NCI-H2081 treated with DMSO at 0.1 percent for 48 hours (cell line): ENCODE measurements around the gene KIF18B.
A peak's percentile ranks its signal among the peaks of the same experiment; 100 is the strongest.

Experiments
- DNase-seq: peaks from one replicate; lab custom pipeline; 2025; lab: John Stamatoyannopoulos, UW

KIF18B gene

DNA sequence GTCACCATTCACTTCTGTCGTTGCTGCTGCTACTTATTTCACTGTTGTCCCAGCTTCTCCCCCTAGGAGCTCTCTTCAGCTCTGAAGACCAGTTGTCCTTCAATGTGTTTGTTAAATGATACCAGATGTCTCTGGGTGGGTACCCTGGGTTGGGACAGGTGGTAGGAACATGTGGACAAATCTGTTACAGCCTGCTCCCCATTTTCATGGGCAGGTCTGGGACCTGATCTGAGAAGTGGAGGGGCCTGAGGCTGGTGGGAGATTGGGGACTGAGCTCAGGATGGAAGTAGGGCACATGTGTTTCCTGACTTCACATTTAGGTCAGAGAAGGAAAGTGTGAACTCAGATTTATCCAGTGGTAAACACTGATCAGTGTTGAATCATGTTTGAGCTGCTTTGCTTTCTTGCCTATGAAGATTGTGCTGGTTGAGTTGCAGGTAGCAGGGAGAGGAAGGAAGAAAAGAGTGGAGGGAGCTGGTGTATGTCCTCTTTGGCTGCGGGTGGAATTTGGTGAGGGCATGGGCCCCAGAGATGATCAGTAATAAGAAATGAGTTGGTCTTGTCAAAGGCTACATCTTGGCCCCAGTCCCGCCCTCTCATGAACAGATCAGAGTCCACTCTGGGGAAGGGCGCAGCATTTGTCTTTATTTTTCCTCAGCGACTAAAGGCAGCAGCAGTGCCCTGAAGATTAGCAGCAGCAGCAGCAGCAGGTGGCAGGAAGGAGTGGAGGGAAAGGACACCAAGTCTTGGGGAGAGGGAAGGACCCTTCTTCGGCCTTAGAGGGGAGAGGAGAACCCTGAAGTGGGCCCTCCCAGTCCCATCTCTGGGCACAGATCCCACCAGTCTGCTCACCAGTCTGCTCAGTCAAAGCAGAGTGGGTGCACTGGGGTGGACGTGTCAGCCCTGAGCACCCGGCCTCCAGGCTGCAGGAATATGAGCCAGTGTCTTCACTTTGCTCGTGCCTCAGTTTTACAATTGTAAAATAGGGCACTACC is 42.3 kb downstream of the KIF18B start:
- no peak for DNase-seq

DNA sequence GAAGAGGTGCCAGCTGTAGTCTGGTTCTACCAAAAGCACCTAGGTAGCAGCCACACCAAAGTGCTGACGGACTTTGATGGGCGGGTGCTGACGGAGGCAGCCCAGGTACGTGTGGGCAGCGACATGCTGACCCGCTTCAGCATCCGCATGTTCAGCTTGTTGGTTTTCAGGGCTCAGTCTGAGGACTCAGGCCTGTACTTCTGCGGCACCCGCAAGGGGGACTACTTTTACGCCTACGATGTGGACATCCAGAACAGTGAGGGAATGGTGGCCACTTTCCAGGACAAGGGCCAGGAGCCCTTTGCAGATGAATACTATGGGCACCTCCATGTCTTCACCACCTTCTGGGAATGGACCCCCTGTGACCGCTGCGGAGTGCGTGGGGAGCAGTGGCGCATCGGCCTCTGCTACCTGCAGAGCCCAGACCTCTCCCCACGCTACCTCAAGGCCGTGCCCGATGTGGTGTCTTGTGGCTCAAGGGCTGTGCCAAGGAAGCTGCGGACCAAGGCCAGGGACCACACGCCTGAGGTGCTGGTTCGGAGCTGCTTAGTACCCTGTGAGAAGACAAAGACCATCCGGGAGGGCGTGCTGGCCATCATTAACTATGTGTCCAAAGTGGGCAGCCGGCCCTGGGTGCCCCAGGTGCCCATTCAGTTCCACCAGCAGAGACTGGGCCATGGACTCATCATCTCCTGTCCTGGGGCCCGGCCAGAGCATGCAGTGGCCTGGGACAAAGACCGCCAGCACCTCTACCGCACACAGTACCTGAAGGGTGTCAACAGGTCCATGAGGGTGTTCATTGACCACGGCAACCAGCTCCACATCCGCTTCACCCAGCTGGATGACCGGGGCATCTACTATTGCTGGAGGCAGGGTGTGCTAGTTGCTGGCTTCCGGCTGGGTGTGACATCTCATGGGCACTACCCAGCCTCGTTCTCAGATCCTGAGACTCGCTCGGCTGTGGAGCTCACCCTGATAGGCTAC is 43.3 kb downstream of the KIF18B start:
- DNase-seq = no peak

DNA sequence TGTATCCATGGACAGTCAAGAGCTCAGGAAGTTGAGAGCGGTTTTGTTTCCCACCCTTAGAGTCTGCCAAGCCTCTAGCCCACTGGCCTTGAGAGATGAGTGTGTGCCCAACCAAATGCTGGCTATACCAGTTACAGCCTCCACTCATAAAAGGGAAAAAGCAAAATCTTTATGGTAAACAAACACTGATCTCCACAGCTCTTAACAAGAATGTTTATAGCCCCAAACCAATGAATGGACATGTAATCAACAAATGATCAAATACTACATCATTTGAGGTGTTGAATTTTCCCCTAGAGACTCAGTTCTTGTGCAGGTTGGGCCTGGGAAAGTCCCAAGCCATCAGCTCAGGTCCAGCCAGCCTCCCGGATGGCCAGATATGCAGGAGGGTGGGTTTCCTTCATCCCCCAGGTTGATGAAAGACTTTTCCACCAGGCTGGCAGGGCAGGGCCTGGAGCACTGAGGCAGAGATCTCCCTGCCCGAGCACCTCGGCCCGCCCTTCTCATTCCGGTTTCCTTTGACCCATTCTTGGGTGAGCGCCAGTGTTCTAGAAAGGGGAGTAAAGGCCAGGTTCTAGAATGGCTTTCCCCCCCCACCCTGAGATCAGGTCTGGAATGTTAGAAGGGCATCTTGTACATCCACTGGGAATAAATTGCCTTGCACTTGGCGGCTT is 44.4 kb downstream of the KIF18B start:
- DNase-seq = no peak

DNA sequence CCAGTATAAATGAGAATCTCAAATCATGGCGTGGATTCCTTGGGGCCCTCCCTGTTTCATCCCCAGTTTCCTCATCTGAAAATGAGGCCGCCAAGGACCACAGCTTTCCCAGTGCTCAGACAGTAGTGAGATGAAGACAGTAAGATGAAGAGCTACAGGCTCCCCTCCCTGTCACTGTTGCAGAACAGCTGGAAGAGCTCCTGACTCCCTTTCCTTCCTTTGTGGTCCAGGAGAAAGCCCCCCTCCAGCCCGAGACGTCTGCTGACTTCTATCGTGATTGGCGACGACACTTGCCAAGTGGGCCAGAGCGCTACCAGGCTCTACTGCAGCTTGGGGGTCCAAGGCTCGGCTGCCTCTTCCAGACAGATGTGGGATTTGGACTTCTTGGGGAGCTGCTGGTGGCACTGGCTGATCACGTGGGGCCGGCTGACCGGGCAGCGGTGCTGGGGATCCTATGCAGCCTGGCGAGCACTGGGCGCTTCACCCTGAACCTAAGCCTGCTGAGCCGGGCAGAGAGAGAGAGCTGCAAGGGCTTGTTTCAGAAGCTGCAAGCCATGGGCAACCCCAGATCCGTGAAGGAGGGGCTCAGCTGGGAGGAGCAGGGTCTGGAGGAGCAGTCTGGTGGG is 45.3 kb downstream of the KIF18B start:
- no peak for DNase-seq

- no peak for DNase-seq
Observed at GRCh38 chr17:44901411-44901921, 46.1 kb downstream of the KIF18B start.

- DNase-seq = no peak
Observed at GRCh38 chr17:44900894-44901293, 46.7 kb downstream of the KIF18B start.

DNA sequence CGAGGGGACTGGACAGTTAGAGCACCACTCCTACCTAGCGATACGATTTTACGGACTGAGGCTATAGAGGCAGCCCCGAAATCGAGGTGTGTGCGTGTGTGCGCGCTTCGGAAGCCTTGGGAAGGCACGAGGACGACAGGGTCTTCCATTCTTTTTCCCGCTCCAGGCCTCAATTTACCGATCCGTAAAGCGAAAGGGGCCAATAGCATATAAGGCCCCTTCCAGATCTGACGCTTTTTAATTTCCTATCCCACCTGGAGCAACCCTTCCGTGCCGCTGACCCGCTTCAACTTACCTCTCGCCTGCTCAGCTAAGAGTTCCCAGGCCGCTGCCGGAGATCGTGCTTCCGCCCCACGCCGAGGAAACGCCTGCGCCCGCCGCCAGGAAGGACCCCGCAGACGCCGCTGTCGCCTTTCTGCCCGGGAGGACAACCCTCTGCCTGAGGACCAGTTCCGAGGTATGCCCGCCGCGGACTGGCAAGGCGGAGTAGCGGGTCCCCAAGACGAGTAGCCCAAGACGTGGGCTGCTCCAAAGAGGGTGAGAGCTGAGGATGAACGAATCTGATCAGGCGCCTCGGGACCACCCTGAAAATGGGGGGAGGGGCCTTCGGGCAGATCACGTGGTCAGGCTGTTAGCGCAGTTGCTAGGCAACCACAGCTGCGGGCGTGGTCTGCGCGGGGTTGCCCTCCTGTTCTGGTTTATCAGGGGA is 48.3 kb downstream of the KIF18B start, which contains the start of gene EFTUD2:
TSS of gene EFTUD2 (minus strand) at position 372 of the 709 bp plus-strand sequence. CDS start 4,924 bp downstream, outside the sequence.
- peak; percentile 86 for DNase-seq

GRCh38 chr17:44898768-44899073 is 48.9 kb downstream of the KIF18B start:
- no peak for DNase-seq

DNA sequence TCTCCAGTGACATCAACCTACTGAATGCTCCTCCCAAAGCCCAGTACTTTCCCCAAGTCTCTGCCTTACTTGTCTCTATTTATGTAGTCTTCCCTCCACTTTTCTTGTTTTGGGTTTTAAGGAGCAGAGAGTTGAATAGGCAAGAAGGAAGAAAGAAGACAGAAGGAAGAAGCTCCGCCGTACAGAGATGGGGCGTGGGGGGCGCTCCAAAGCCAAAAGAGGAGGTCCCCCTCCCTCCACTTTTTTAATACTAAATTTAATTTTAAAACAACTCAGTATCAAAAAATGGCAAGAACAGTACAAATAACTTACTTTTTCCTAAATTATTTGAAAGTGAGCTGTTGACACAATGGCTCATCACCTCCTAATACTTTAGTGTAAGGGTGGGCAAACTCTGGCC is 52.9 kb downstream of the KIF18B start:
- no peak for DNase-seq

DNA sequence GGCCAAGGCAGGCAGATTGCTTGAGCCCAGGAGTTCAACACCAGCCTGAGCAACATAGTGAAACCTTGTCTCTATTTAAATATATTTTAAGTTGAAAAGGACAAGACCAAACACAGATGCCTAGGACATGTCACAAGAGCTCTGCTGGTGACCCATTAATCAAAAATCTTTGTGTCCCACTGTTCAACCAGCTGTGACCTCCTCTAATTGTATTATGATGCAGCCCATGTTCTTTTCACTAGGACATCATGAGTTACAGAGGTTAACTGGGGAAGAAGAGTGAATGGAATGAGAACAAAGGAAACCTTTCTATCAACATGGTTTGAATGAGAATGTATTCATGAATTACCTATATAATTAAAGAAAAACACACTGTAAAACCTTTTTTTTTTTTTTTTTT is 55.3 kb downstream of the KIF18B start:
- DNase-seq = no peak

- no peak for DNase-seq
Observed at GRCh38 chr17:44889003-44889402, 58.6 kb downstream of the KIF18B start.

DNA sequence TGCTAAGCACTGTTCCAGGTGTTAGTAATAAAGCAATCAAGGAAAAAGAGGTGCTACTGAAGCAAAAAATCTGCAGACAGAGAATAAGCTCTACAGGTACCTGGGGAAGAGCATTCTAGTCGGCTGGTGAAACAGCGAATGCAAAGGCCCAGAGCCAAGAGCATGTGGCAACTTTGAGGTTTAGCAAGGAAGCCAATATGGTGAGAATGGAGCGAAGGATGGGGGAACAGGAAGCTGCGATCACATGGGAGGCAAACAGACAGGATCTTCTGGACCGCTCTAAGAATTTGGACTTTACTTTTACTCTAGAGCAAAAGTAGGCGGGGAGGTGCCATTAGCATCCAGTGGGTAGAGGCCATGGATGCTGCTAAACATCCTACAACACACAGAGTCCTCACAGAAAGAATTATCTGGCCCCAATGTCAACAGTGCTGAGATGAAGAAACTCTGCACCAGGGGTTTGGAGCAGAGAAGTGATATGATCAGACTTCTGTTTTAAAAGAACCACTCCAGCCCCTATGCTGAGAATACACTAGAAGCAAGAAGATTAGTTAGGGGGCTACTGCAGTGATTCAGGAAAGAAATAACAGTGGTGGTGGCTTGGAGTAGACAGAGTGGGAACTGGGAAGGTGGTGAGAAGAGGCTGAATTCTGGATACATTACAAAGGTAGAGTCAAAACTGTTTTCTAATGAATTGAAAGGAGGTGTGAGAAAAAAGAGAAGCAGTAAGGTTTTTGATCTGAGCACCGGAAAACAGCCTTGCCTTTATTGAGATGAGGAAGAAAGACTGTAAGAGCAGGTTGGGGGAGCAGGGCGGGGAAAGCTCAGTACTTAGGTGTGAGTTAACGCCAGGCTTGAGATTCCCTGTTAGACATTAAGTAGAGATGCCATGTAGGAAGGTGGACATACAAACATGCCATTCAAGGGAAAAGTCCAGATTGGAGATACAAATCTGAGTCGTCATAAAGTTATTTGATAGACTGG is 59.3 kb downstream of the KIF18B start:
- DNase-seq = no peak

GRCh38 chr17:44887016-44887415 is 60.6 kb downstream of the KIF18B start:
- DNase-seq = no peak

DNA sequence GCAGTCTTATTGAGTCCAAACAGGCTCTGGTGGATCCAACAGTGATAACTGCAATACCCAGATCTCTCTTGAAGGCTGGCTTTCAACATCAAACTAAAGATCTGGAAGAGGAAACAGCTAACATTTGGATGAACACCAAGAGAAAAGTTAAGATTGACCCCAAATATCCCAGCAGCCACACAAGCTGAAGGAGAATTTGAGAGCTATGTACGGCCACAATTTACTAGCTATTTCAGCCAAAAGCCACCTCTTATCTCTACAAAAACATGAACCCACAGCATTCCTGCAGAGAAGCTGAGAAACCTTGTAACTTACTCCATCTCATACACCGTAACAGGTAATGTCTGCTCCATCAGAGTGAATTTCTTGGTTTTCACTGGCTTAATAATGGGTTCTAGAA is 62.6 kb downstream of the KIF18B start:
- DNase-seq = no peak

- DNase-seq = no peak
Observed at GRCh38 chr17:44881145-44881544, 66.4 kb downstream of the KIF18B start.

- DNase-seq = no peak
Observed at GRCh38 chr17:44880062-44880461, 67.5 kb downstream of the KIF18B start.

- no peak for DNase-seq
Observed at GRCh38 chr17:44879376-44879775, 68.2 kb downstream of the KIF18B start.

DNA sequence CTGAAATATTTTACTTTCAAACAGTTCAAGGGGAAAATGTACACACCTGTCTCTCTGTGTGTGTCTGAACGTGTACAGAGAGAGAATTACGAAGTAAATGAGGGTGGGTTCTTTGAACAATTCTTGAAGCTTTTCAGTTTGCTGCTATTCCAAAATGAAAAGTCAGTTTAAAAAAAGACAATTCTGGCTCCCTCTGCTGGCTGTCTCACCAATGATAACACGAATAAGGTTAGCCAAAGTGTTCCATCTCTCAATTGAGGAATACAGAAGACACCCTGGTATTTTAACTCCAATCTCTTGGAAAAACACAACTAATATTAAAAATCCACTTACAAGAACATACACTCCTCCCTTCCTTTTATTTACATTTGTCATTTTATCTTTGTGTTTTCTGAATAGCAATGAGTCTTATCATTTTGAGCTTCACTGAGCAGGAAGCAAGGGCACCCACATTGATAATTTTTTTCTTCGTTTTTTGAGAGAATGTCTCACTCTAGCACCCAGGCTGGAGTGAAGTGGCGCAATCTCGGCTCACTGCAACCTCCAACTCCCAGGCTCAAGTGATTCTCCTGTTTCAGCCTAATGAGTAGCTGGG is 68.8 kb downstream of the KIF18B start:
- no peak for DNase-seq

DNA sequence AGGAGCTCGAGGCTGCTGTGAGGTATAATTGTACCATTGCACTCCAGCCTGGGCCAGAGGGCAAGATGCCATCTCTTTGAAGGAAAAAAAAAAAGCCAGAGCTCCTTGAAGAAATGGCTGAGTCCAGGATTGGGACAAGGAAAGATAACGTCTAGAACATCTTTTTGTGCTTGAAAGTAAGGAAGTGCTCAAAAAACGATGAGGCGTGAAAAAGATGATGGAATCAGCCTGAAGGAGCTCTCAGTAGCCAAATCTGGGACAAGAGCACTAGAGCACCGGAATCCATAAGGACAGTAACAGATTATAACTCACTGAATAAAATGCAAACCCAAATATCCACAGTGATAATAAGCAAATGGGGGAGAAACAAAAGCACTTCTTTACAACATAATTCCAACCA is 70.5 kb downstream of the KIF18B start:
- DNase-seq = no peak
